ENCODE measurements around the gene ATP5F1B. TPM values are rescaled to one million over a fixed set of nuclear protein-coding genes. Genes with fewer than 3 reads are reported as not detected.

ATP5F1B gene
- total and polyA plus RNA-seq, 9 of the 15 experiments (the other 6 are each of a cell fraction or from before 2014, with no cell fraction given) = 908 to 3,125 (median 1,482) TPM

- TF ChIP-seq KDM5B (IDR thresholded peaks at IDR 0.05; ENCODE audit: insufficient replicate concordance, low read depth, low read length) = no peak
- no peak for TF ChIP-seq ZNF282 (CRISPR knock-in tag; IDR thresholded peaks at IDR 0.05)
- no peak for TF ChIP-seq ZNF140 (CRISPR knock-in tag; IDR thresholded peaks at IDR 0.05)
- TF ChIP-seq FOXP1 (CRISPR knock-in tag; IDR thresholded peaks at IDR 0.05) = no peak
- no peak for TF ChIP-seq ZNF583 (CRISPR knock-in tag; IDR thresholded peaks at IDR 0.05)
- no peak for TF ChIP-seq ARID2 (IDR thresholded peaks at IDR 0.05)
- peak; percentile 21 for TF ChIP-seq PRDM10 (IDR thresholded peaks at IDR 0.05; ENCODE audit: partially characterized antibody)
- TF ChIP-seq, protein P1, sequence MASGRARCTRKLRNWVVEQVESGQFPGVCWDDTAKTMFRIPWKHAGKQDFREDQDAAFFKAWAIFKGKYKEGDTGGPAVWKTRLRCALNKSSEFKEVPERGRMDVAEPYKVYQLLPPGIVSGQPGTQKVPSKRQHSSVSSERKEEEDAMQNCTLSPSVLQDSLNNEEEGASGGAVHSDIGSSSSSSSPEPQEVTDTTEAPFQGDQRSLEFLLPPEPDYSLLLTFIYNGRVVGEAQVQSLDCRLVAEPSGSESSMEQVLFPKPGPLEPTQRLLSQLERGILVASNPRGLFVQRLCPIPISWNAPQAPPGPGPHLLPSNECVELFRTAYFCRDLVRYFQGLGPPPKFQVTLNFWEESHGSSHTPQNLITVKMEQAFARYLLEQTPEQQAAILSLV (tag; IDR thresholded peaks at IDR 0.05) = no peak
- no peak for TF ChIP-seq RBM15 (IDR thresholded peaks at IDR 0.05; ENCODE audit: insufficient read depth, low read length)
- TF ChIP-seq MTF1 (CRISPR knock-in tag; IDR thresholded peaks at IDR 0.05; ENCODE audit: borderline replicate concordance) = 0 out of 2 replicates have a peak, but pooled peaks have one; percentile 52
- TF ChIP-seq SUPT5H (IDR thresholded peaks at IDR 0.05) = peak; percentile 74
- no peak for TF ChIP-seq CSDE1 (IDR thresholded peaks at IDR 0.05)
- no peak for TF ChIP-seq PHF21A (IDR thresholded peaks at IDR 0.05; ENCODE audit: borderline replicate concordance, low read depth)
- TF ChIP-seq ZNF347 (CRISPR knock-in tag; IDR thresholded peaks at IDR 0.05; ENCODE audit: low read depth) = no peak
- TF ChIP-seq ZNF274 (IDR thresholded peaks at IDR 0.05; ENCODE audit: borderline replicate concordance, low read depth, low read length) = no peak
- peak; percentile 40; the same call in 1 of the 2 replicates for TF ChIP-seq L3MBTL2 (IDR thresholded peaks at IDR 0.05)
- TF ChIP-seq, protein P2, sequence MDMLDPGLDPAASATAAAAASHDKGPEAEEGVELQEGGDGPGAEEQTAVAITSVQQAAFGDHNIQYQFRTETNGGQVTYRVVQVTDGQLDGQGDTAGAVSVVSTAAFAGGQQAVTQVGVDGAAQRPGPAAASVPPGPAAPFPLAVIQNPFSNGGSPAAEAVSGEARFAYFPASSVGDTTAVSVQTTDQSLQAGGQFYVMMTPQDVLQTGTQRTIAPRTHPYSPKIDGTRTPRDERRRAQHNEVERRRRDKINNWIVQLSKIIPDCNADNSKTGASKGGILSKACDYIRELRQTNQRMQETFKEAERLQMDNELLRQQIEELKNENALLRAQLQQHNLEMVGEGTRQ (CRISPR knock-in tag; IDR thresholded peaks at IDR 0.05) = no peak
- TF ChIP-seq, protein P3, sequence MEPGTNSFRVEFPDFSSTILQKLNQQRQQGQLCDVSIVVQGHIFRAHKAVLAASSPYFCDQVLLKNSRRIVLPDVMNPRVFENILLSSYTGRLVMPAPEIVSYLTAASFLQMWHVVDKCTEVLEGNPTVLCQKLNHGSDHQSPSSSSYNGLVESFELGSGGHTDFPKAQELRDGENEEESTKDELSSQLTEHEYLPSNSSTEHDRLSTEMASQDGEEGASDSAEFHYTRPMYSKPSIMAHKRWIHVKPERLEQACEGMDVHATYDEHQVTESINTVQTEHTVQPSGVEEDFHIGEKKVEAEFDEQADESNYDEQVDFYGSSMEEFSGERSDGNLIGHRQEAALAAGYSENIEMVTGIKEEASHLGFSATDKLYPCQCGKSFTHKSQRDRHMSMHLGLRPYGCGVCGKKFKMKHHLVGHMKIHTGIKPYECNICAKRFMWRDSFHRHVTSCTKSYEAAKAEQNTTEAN (CRISPR knock-in tag; IDR thresholded peaks at IDR 0.05) = no peak; the same call in 1 of the 2 replicates
- TF ChIP-seq TCF7 (IDR thresholded peaks at IDR 0.05; ENCODE audit: borderline replicate concordance) = no peak
- TF ChIP-seq RFX5 (IDR thresholded peaks at IDR 0.05; ENCODE audit: low read depth, low read length) = no peak
Observed at GRCh38 chr12:56636675-56637540, 8.9 kb downstream of the ATP5F1B start (continued).
